AG04449 (cell line): ENCODE results near the gene TMPRSS6.

Experiments used
- CTCF ChIA-PET: fragments of 350-600 bp; formaldehyde crosslinking; extraction: SDS; loops from one replicate; lab custom pipeline; 2021; ENCODE audit warnings: antibody characterized with exemption; lab: Yijun Ruan, JAX
- POLR2A ChIA-PET: fragments of 400-600, 350-600 bp; formaldehyde crosslinking; extraction: SDS; loops from one replicate; lab custom pipeline; 2020; ENCODE audit warnings: antibody characterized with exemption, inconsistent platforms; lab: Yijun Ruan, JAX
- DNase-seq: peaks from one replicate; pipeline ENCODE4 v3.0.0-alpha.2; 2010; ENCODE audit warnings: low read depth, low spot score
- H3K4me3 ChIP-seq: 2 replicates; pipeline ENCODE4 v1.5.1; 2011; ENCODE audit warnings: low read depth, mild to moderate bottlenecking, control low read depth, low read length
- TF ChIP-seq, protein P1 (sequence below): IDR thresholded peaks from one replicate; pipeline ENCODE4 v1.5.1; 2011; ENCODE audit warnings: mild to moderate bottlenecking, moderate library complexity, low read length, control low read depth, inconsistent platforms; ENCODE audit not compliant: insufficient read depth; ENCODE audit errors: missing control alignments

Gene TMPRSS6

DNA sequence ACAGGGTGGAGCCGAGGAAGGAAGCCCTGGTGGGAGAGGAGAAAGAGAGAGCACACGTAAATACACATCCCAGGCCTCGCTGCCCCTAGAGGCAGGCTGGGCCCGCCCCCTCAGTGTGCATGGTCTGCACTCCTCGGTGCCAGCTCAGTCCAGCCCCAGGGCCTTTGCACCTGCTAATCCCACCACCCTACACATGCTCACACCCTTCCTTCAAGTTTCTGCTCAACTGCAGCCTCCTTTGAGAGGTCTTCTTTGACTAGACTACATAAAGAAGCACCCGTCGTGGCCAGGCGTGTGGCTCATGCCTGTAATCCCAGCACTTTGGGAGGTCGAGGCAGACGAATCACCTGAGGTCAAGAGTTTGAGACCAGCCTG is 34.7 kb upstream of the TMPRSS6 start:
- CTCF ChIA-PET: interaction anchor here (1.1 kb wide), 1 partner anchor 22 kb away, joined by 4 read pairs; no protein-coding TSS in a partner anchor
- no peak for DNase-seq
- TF ChIP-seq, protein P1, sequence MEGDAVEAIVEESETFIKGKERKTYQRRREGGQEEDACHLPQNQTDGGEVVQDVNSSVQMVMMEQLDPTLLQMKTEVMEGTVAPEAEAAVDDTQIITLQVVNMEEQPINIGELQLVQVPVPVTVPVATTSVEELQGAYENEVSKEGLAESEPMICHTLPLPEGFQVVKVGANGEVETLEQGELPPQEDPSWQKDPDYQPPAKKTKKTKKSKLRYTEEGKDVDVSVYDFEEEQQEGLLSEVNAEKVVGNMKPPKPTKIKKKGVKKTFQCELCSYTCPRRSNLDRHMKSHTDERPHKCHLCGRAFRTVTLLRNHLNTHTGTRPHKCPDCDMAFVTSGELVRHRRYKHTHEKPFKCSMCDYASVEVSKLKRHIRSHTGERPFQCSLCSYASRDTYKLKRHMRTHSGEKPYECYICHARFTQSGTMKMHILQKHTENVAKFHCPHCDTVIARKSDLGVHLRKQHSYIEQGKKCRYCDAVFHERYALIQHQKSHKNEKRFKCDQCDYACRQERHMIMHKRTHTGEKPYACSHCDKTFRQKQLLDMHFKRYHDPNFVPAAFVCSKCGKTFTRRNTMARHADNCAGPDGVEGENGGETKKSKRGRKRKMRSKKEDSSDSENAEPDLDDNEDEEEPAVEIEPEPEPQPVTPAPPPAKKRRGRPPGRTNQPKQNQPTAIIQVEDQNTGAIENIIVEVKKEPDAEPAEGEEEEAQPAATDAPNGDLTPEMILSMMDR: no peak
- POLR2A ChIA-PET: no interaction called here
- H3K4me3 ChIP-seq: no peak overlapping the region

DNA sequence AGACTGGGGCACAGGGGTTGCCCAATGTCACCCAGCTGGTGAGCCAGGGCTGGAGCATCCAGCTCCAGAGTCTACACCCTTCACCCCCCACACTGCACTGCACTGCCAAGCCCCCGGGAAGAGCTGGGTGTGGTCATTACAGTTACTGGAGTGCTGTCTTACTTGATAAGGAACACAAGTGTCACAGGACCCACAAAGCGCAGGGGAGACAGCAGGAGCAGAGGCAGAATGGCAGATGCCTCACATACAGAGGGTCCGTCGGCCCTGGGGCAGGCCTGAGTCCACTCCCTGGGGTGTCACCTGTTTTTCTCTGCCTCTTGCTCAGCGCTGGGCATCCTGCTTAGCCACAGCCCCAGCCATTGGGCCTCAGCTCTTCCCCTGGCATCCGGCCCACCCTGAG is 32.5 kb upstream of the TMPRSS6 start:
- CTCF ChIA-PET: interaction anchor here (1.3 to 1.4 kb wide), 2 partner anchors 23 to 61 kb away, joined by 3 read pairs; no protein-coding TSS in a partner anchor

DNA sequence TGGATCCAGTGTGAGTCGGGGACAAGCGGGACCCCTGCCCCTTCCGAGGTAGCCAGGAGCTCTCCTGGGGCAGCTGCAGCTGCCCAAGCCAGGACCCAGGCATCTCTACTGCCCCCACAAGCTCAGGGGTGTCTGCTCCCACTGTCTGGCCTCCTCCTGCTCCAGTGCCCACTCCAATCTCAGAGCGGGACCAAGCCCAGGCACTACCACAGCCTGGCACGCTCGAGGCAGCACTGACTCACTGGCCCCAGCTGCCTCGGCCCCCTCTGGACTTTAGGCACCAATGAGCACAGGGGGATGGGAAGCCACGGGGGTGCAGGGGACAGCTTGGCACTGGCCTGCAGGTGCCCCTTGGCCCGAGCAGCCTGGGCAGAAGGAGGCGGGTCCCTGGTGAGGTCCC is 32.0 kb upstream of the TMPRSS6 start:
- no peak overlapping the region for H3K4me3 ChIP-seq
- no peak for DNase-seq
- TF ChIP-seq, protein P1: no peak
- CTCF ChIA-PET: interaction anchor here (1.3 to 1.4 kb wide), 2 partner anchors 24 to 61 kb away, joined by 3 read pairs; no protein-coding TSS in a partner anchor
- POLR2A ChIA-PET: interaction anchor here (0.6 kb wide), 1 partner anchor 132 kb away, joined by 3 read pairs; no protein-coding TSS in a partner anchor

More for the DNA sequence above, 32.5 kb upstream of the TMPRSS6 start:
- TF ChIP-seq, protein P1: no peak
- no peak for DNase-seq
- POLR2A ChIA-PET: interaction anchor here (0.6 kb wide), 1 partner anchor 132 kb away, joined by 3 read pairs; no protein-coding TSS in a partner anchor
- H3K4me3 ChIP-seq: no peak overlapping the region

DNA sequence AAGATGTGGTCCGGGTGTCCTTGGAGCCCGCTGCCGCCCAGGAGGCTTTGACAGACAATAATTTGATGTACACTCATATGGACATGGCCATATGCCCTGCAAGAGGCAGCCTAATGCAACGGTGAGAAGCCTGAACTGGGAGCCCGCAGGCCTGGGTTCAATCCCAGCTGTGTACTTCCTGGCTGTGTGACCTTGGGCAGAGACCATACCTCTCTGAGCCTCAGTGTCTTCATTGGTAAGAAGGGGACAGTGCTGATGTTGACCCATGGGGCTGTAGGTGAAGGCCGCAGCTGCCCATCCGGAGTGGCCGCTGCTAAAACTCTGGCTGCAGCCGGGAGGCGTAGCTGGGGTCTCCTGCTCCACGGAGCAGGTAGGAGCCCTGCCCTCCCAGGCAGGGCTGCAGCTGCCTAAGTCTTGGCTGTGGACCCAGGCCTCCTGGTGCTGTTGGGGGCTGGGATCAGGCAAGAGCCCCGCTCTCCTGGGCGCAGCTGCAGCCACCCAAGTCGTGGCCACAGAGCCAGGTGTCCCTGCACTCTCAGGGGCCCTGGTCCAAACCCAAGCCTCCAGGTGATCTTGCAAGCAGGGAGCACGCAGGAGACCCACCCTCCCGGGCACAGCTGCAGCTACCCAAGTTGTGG is 31.3 kb upstream of the TMPRSS6 start:
- POLR2A ChIA-PET: no interaction called here
- no peak for DNase-seq
- TF ChIP-seq, protein P1: no peak
- no peak overlapping the region for H3K4me3 ChIP-seq
- CTCF ChIA-PET: interaction anchor here (0.8 to 1.3 kb wide), 3 partner anchors 24 to 95 kb away, joined by 3 read pairs; no protein-coding TSS in a partner anchor

DNA sequence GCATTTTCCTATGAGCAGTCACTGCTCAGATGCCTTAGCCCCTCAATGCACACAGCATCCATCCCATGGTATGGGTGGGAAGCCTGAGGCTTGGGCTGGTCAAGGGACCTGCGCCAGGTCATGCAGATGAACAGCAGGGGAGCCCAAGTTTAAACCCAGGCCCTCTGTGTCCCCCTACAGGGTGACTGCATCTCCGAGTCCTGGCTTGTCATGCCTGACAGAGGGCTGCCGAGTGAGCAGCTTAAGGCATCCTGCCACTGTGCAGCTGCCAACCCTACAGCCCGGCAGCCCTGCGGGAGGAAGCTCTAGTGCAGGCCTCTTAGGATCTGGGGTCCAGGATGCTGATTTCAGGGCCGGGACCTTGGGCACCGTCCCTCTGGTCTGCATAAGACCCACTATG is 30.2 kb upstream of the TMPRSS6 start:
- TF ChIP-seq, protein P1: no peak
- H3K4me3 ChIP-seq: no peak overlapping the region
- no peak for DNase-seq
- ChIA-PET CTCF (interaction anchor here (0.6 to 1.0 kb wide), 4 partner anchors 26 to 121 kb away, joined by 3 read pairs; no protein-coding TSS in a partner anchor), POLR2A (no interaction called here)

DNA sequence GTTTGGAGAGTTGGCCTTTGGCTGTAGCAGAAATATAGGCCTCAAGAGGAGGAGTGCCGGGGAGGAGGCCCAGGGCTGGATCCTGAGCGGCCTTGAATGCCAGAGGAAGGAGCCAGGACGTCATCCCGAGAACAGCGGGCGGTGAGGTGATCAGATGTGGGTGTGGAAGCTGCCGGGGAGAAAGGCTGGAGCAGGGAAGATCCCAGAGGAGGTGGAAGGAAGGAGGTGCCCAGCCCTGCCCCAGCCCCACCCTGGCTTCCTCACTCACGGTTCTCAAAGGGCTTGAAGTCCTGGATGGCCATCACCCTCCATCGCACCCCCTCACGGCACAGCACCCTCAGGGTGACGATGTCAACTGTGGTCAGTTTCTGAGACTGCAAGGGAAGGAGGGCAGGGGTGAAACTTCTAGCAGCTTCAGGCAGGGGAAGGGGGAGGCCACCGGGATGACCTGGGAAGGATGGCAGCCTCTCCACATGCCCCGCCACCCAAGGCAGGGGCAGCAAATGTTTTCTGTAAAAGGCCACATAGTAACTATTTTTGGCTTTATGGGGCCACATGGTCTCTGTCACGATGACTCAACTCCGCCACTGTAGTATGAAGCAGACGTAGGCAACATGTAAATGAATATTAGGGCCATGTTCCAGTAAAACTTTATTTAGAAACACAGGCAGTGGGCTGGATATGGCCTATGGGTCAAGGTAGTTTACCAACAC is 29.5 kb upstream of the TMPRSS6 start:
- ChIA-PET POLR2A (no interaction called here), CTCF (interaction anchor here (0.6 to 1.0 kb wide), 3 partner anchors 26 to 121 kb away, joined by 3 read pairs; no protein-coding TSS in a partner anchor)
- DNase-seq: no peak
- TF ChIP-seq, protein P1: no peak
- no peak overlapping the region for H3K4me3 ChIP-seq
